Epithelial cell of proximal tubule (primary cell): ENCODE results near the gene APCDD1. TPM values are rescaled to one million over a fixed set of nuclear protein-coding genes. Genes with fewer than 3 reads are reported as not detected.

Source experiments
- DNase-seq: peaks from one replicate; pipeline ENCODE4 v3.0.0-alpha.2; 2011; ENCODE audit warnings: low read depth
- H3K4me3 ChIP-seq: 2 replicates; pipeline ENCODE4 v1.5.1; 2011; ENCODE audit warnings: low read depth, mild to moderate bottlenecking, low read length
- CTCF ChIP-seq: conservative IDR thresholded peaks from 2 replicates; pipeline ENCODE4 v1.5.1; 2012; ENCODE audit warnings: low read depth, mild to moderate bottlenecking, low read length
- total RNA-seq: library from RNA; depleted of rRNA; stranded (reverse); fragments of >200 nt; gene quantifications from 2 replicates; pipeline ENCODE4 v1.2.3, GENCODE V29; 2015

APCDD1 gene
- total RNA-seq, 1 donor from 2014 or later: not detected

- no peak for DNase-seq
- no peak for TF ChIP-seq CTCF
- no peak overlapping the region for H3K4me3 ChIP-seq
Measured at GRCh38 chr18:10419420-10420103, 34.9 kb upstream of the APCDD1 start.

GRCh38 chr18:10420561-10421352 lies 33.7 kb upstream of the APCDD1 start:
- TF ChIP-seq CTCF: no peak
- H3K4me3 ChIP-seq: no peak overlapping the region
- DNase-seq: no peak

- DNase-seq: no peak
- H3K4me3 ChIP-seq: no peak overlapping the region
- no peak for TF ChIP-seq CTCF
Measured at GRCh38 chr18:10421859-10422258, 32.6 kb upstream of the APCDD1 start.

GRCh38 chr18:10422731-10423130 lies 31.7 kb upstream of the APCDD1 start:
- H3K4me3 ChIP-seq: no peak overlapping the region
- no peak for DNase-seq
- TF ChIP-seq CTCF: no peak

- DNase-seq: no peak
- no peak overlapping the region for H3K4me3 ChIP-seq
- TF ChIP-seq CTCF: no peak
Measured at GRCh38 chr18:10424585-10425307, 29.7 kb upstream of the APCDD1 start.

GRCh38 chr18:10430677-10431076 lies 23.8 kb upstream of the APCDD1 start:
- no peak for DNase-seq
- no peak for TF ChIP-seq CTCF
- no peak overlapping the region for H3K4me3 ChIP-seq
